SK-N-MC (cell line): ENCODE data around the gene PRPF4.

ENCODE experiments used
- EZH2 ChIP-seq: fragments of 200-600 bp; sonication (generic); IDR thresholded peaks from one replicate; pipeline ENCODE4 v1.6.1; 2017; ENCODE audit warnings: antibody characterized with exemption
- FOXP2 ChIP-seq: optimal IDR thresholded peaks from 2 replicates; pipeline ENCODE3; 2011; ENCODE audit warnings: mild to moderate bottlenecking, moderate library complexity; ENCODE audit not compliant: insufficient read depth; ENCODE audit errors: extremely low read length, control extremely low read depth

GRCh38 chr9:113238859-113239232 lies 36.6 kb upstream of the PRPF4 start:
- TF ChIP-seq EZH2 (no peak), FOXP2 (no peak)
